ENCODE measurements around the gene ARID5B.
A peak's percentile ranks its signal among the peaks of the same experiment; 100 is the strongest.

The ARID5B gene

GRCh38 chr10:61902445-61903220 is 1.1 kb downstream of the ARID5B start:
- TF ChIP-seq POLR2AphosphoS5 (IDR thresholded peaks at IDR 0.05; ENCODE audit: low read depth, low read length): no peak
- TF ChIP-seq SIN3A (IDR thresholded peaks at IDR 0.05; ENCODE audit: borderline replicate concordance, insufficient read depth, low read length): peak; percentile 8; the same call in 1 of the 2 replicates

- TF ChIP-seq POLR2AphosphoS5 (IDR thresholded peaks at IDR 0.05; ENCODE audit: low read depth, low read length) (no peak), REST (IDR thresholded peaks at IDR 0.05; ENCODE audit: insufficient read depth in 1 of 2, low read depth in 2 of 2, low read length in 2 of 2) (no peak)
Observed at GRCh38 chr10:61903221-61903927, 1.9 kb downstream of the ARID5B start.

- TF ChIP-seq REST (IDR thresholded peaks at IDR 0.05; ENCODE audit: insufficient read depth in 1 of 2, low read depth in 2 of 2, low read length in 2 of 2) (no peak), TAF1 (IDR thresholded peaks at IDR 0.05; ENCODE audit: borderline replicate concordance, insufficient read depth, low read length) (no peak)
Observed at GRCh38 chr10:61903928-61904344, 2.4 kb downstream of the ARID5B start.

- no peak for TF ChIP-seq POLR2AphosphoS5 (IDR thresholded peaks at IDR 0.05; ENCODE audit: low read depth, low read length)
- no peak for TF ChIP-seq TAF1 (IDR thresholded peaks at IDR 0.05; ENCODE audit: borderline replicate concordance, insufficient read depth, low read length)
- TF ChIP-seq REST (IDR thresholded peaks at IDR 0.05; ENCODE audit: insufficient read depth in 1 of 2, low read depth in 2 of 2, low read length in 2 of 2): no peak
- no peak for TF ChIP-seq SIN3A (IDR thresholded peaks at IDR 0.05; ENCODE audit: borderline replicate concordance, insufficient read depth, low read length)
- TF ChIP-seq FOXP2 (optimal IDR thresholded peaks at IDR 0.05; ENCODE audit: borderline replicate concordance, extremely low read depth, extremely low read length, insufficient read depth): no peak
Observed at GRCh38 chr10:61904733-61905725, 3.5 kb downstream of the ARID5B start.

- TF ChIP-seq POLR2AphosphoS5 (IDR thresholded peaks at IDR 0.05; ENCODE audit: low read depth, low read length) (no peak), FOXP2 (optimal IDR thresholded peaks at IDR 0.05; ENCODE audit: borderline replicate concordance, extremely low read depth, extremely low read length, insufficient read depth) (no peak), SIN3A (IDR thresholded peaks at IDR 0.05; ENCODE audit: borderline replicate concordance, insufficient read depth, low read length) (no peak), REST (IDR thresholded peaks at IDR 0.05; ENCODE audit: insufficient read depth in 1 of 2, low read depth in 2 of 2, low read length in 2 of 2) (no peak), TAF1 (IDR thresholded peaks at IDR 0.05; ENCODE audit: borderline replicate concordance, insufficient read depth, low read length) (no peak)
Observed at GRCh38 chr10:61905837-61906561, 4.5 kb downstream of the ARID5B start.

All from PFSK-1 (cell line).